Measurements from ENCODE around the gene ITGAL.

The ITGAL gene

GRCh38 chr16:30551781-30552180 lies 79.2 kb downstream of the ITGAL start:
- Histone ChIP-seq H3K27me3 (replicated peaks; ENCODE audit: insufficient read depth, low read length) (no peaks in the 10 kb centered on the region), H3K9ac (ENCODE audit: low read length) (no peak overlapping the region), H3K9me2 (replicated peaks; ENCODE audit: insufficient read depth, low read length) (no peaks in the 10 kb centered on the region), H3K27ac (ENCODE audit: low read length) (no peak overlapping the region), H3K4me2 (ENCODE audit: low read depth, low read length) (no peak overlapping the region), H3K36me3 (replicated peaks; ENCODE audit: insufficient read depth, low read length) (no peaks in the 10 kb centered on the region), H3F3A (ENCODE audit: insufficient read depth, low read length) (no peaks in the 10 kb centered on the region), H3K4me3 (ENCODE audit: low read length) (no peak overlapping the region), H3K79me2 (ENCODE audit: low read length) (peaks cover 21% of the 10 kb centered on the region), H3K9me3 (replicated peaks; ENCODE audit: insufficient read depth, low read length) (no peaks in the 10 kb centered on the region), H2AFZ (ENCODE audit: low read length) (no peak overlapping the region), H4K20me1 (ENCODE audit: insufficient read depth, low read length) (no peaks in the 10 kb centered on the region), H3K4me1 (ENCODE audit: low read length) (no peaks in the 10 kb centered on the region)
- DNase-seq: no peak
- TF ChIP-seq EZH2 (optimal IDR thresholded peaks at IDR 0.05; ENCODE audit: low read depth, low read length) (no peak), CTCF (IDR thresholded peaks at IDR 0.05; ENCODE audit: low read length) (no peak), EZH2phosphoT487 (IDR thresholded peaks at IDR 0.05; ENCODE audit: low read length) (no peak)

- H3K9me3 ChIP-seq (replicated peaks; ENCODE audit: insufficient read depth, low read length): no peaks in the 10 kb centered on the region
- H3K79me2 ChIP-seq (ENCODE audit: low read length): peaks cover 30% of the 10 kb centered on the region
- H3K27ac ChIP-seq (ENCODE audit: low read length): no peak overlapping the region
- H3K4me2 ChIP-seq (ENCODE audit: low read depth, low read length): no peak overlapping the region
- H4K20me1 ChIP-seq (ENCODE audit: insufficient read depth, low read length): no peaks in the 10 kb centered on the region
- no peaks in the 10 kb centered on the region for H3K9me2 ChIP-seq (replicated peaks; ENCODE audit: insufficient read depth, low read length)
- H3K9ac ChIP-seq (ENCODE audit: low read length): no peak overlapping the region
- no peak overlapping the region for H2AFZ ChIP-seq (ENCODE audit: low read length)
- H3K4me1 ChIP-seq (ENCODE audit: low read length): no peaks in the 10 kb centered on the region
- peaks cover 4% of the 10 kb centered on the region; the same call in 1 of the 2 replicates for H3F3A ChIP-seq (ENCODE audit: insufficient read depth, low read length)
- TF ChIP-seq EZH2 (optimal IDR thresholded peaks at IDR 0.05; ENCODE audit: low read depth, low read length): no peak
- no peak for TF ChIP-seq EZH2phosphoT487 (IDR thresholded peaks at IDR 0.05; ENCODE audit: low read length)
- no peak for TF ChIP-seq CTCF (IDR thresholded peaks at IDR 0.05; ENCODE audit: low read length)
- no peaks in the 10 kb centered on the region for H3K27me3 ChIP-seq (replicated peaks; ENCODE audit: insufficient read depth, low read length)
- H3K36me3 ChIP-seq (replicated peaks; ENCODE audit: insufficient read depth, low read length): no peaks in the 10 kb centered on the region
- DNase-seq: no peak
- no peak overlapping the region for H3K4me3 ChIP-seq (ENCODE audit: low read length)
These were observed 80.4 kb downstream of the ITGAL start for GRCh38 chr16:30552956-30553355.

GRCh38 chr16:30553393-30553899 lies 80.9 kb downstream of the ITGAL start:
- no peak overlapping the region for H3K27ac ChIP-seq (ENCODE audit: low read length)
- no peak for DNase-seq
- no peak overlapping the region for H2AFZ ChIP-seq (ENCODE audit: low read length)
- H3K4me1 ChIP-seq (ENCODE audit: low read length): no peaks in the 10 kb centered on the region
- peaks cover 6% of the 10 kb centered on the region; the same call in 1 of the 2 replicates for H3F3A ChIP-seq (ENCODE audit: insufficient read depth, low read length)
- peaks cover 30% of the 10 kb centered on the region for H3K79me2 ChIP-seq (ENCODE audit: low read length)
- no peaks in the 10 kb centered on the region for H3K9me2 ChIP-seq (replicated peaks; ENCODE audit: insufficient read depth, low read length)
- no peak overlapping the region for H3K4me2 ChIP-seq (ENCODE audit: low read depth, low read length)
- TF ChIP-seq EZH2 (optimal IDR thresholded peaks at IDR 0.05; ENCODE audit: low read depth, low read length): no peak
- H4K20me1 ChIP-seq (ENCODE audit: insufficient read depth, low read length): no peaks in the 10 kb centered on the region
- no peak overlapping the region for H3K9ac ChIP-seq (ENCODE audit: low read length)
- H3K4me3 ChIP-seq (ENCODE audit: low read length): no peak overlapping the region
- H3K36me3 ChIP-seq (replicated peaks; ENCODE audit: insufficient read depth, low read length): no peaks in the 10 kb centered on the region
- H3K27me3 ChIP-seq (replicated peaks; ENCODE audit: insufficient read depth, low read length): no peaks in the 10 kb centered on the region
- no peaks in the 10 kb centered on the region for H3K9me3 ChIP-seq (replicated peaks; ENCODE audit: insufficient read depth, low read length)

GRCh38 chr16:30554557-30555314 lies 82.2 kb downstream of the ITGAL start:
- Histone ChIP-seq H4K20me1 (ENCODE audit: insufficient read depth, low read length) (no peaks in the 10 kb centered on the region), H3K9ac (ENCODE audit: low read length) (no peak overlapping the region)

More at GRCh38 chr16:30554557-30555314, 82.2 kb downstream of the ITGAL start:
- no peaks in the 10 kb centered on the region for H3K4me1 ChIP-seq (ENCODE audit: low read length)
- H3K79me2 ChIP-seq (ENCODE audit: low read length): peaks cover 30% of the 10 kb centered on the region
- no peaks in the 10 kb centered on the region for H3K27me3 ChIP-seq (replicated peaks; ENCODE audit: insufficient read depth, low read length)
- H2AFZ ChIP-seq (ENCODE audit: low read length): no peak overlapping the region
- no peak for DNase-seq
- TF ChIP-seq EZH2 (optimal IDR thresholded peaks at IDR 0.05; ENCODE audit: low read depth, low read length) (no peak), CTCF (IDR thresholded peaks at IDR 0.05; ENCODE audit: low read length) (no peak), EZH2phosphoT487 (IDR thresholded peaks at IDR 0.05; ENCODE audit: low read length) (no peak)
- H3K4me2 ChIP-seq (ENCODE audit: low read depth, low read length): no peak overlapping the region
- no peak overlapping the region for H3K27ac ChIP-seq (ENCODE audit: low read length)
- no peaks in the 10 kb centered on the region for H3K9me3 ChIP-seq (replicated peaks; ENCODE audit: insufficient read depth, low read length)
- no peaks in the 10 kb centered on the region for H3K36me3 ChIP-seq (replicated peaks; ENCODE audit: insufficient read depth, low read length)
- no peak overlapping the region for H3K4me3 ChIP-seq (ENCODE audit: low read length)
- H3F3A ChIP-seq (ENCODE audit: insufficient read depth, low read length): peaks cover 10% of the 10 kb centered on the region
- H3K9me2 ChIP-seq (replicated peaks; ENCODE audit: insufficient read depth, low read length): no peaks in the 10 kb centered on the region

All from MM.1S (cell line).